H1 (cell line): ENCODE data around the gene GOLGA2. TPM values are rescaled to one million over a fixed set of nuclear protein-coding genes. Genes with fewer than 3 reads are reported as not detected.

Experiments used
- CTCF ChIA-PET: fragments of 300-600 bp; sonication (Branson Sonifier 250); formaldehyde crosslinking; loops from one replicate; lab custom pipeline; 2021; ENCODE audit not compliant: partially characterized antibody; lab: Charles Lee
- POLR2A ChIA-PET: fragments of 300-600 bp; sonication (Branson Sonifier 250); formaldehyde crosslinking; loops from one replicate; lab custom pipeline; 2021; ENCODE audit warnings: inconsistent platforms; ENCODE audit not compliant: partially characterized antibody; lab: Charles Lee
- DNase-seq, 2 experiments: peaks; one replicate each; pipeline versions ENCODE4 v3.0.0 to v3.0.0-alpha.2; 2010 to 2022; ENCODE audit warnings: low spot score in 2 of 2, low read depth in 1 of 2, mixed read lengths in 1 of 2
- FAIRE-seq: peaks from 2 replicates; lab custom pipeline; 2011; peaks lifted over from hg19 to GRCh38; lab: Jason Lieb, UNC
- H2AFZ ChIP-seq: 2 replicates; pipeline ENCODE4 v1.8.1; 2012; ENCODE audit warnings: low read length, inconsistent platforms
- H2AK5ac ChIP-seq: 2 replicates; pipeline ENCODE4 v1.6.1; 2013; ENCODE audit warnings: low read depth, low read length
- H2BK120ac ChIP-seq: replicated peaks from 2 replicates; pipeline ENCODE3; 2013; ENCODE audit warnings: low read depth, low read length, inconsistent platforms
- H2BK12ac ChIP-seq: 2 replicates; pipeline ENCODE4 v1.6.1; 2013; ENCODE audit warnings: low read depth, low read length
- H2BK15ac ChIP-seq: 2 replicates; pipeline ENCODE4 v1.6.1; 2013; ENCODE audit warnings: low read length
- H2BK20ac ChIP-seq: 2 replicates; pipeline ENCODE4 v1.6.1; 2013; ENCODE audit warnings: low read length
- H2BK5ac ChIP-seq: 2 replicates; pipeline ENCODE4 v1.6.1; 2013; ENCODE audit warnings: low read depth, low read length
- H3K14ac ChIP-seq: 2 replicates; pipeline ENCODE4 v1.6.1; 2013; ENCODE audit warnings: inconsistent platforms; ENCODE audit not compliant: insufficient read length
- H3K18ac ChIP-seq: 2 replicates; pipeline ENCODE4 v1.6.1; 2013; ENCODE audit warnings: low read length; ENCODE audit errors: extremely low read depth
- H3K23ac ChIP-seq: 2 replicates; pipeline ENCODE4 v1.6.1; 2013; ENCODE audit warnings: inconsistent platforms; ENCODE audit not compliant: insufficient read length
- H3K23me2 ChIP-seq: 2 replicates; pipeline ENCODE4 v1.6.1; 2013; ENCODE audit warnings: low read depth, low read length
- H3K27ac ChIP-seq: 2 replicates; pipeline ENCODE4 v1.6.1; 2011; ENCODE audit warnings: low read depth, low read length, inconsistent platforms
- H3K27me3 ChIP-seq, 4 experiments: replicated peaks in 1 of 4; 1 replicate in 1 of 4; 2 replicates in 3 of 4; pipeline versions ENCODE4 v1.6.1 to v1.8.1; 2011 to 2013; ENCODE audit warnings: low read length in 3 of 4, mild to moderate bottlenecking in 3 of 4, inconsistent platforms in 2 of 4, mixed read lengths in 2 of 4, moderate library complexity in 1 of 4; ENCODE audit not compliant: control insufficient read depth in 3 of 4, insufficient read depth in 3 of 4; ENCODE audit errors: extremely low read depth in 1 of 4
- H3K36me3 ChIP-seq, 4 experiments: 2 replicates each; pipeline versions ENCODE4 v1.6.1 to v1.8.1; 2011 to 2013; ENCODE audit warnings: mild to moderate bottlenecking in 4 of 4, low read length in 3 of 4, moderate library complexity in 2 of 4, control low read depth in 1 of 4, inconsistent platforms in 1 of 4; ENCODE audit not compliant: insufficient read depth in 4 of 4, control insufficient read depth in 2 of 4
- H3K4ac ChIP-seq: replicated peaks from 2 replicates; pipeline ENCODE3; 2013; ENCODE audit warnings: low read length, low read depth, mixed read lengths, inconsistent platforms; ENCODE audit not compliant: insufficient read length
- H3K4me1 ChIP-seq, 4 experiments: replicated peaks in 1 of 4; 1 replicate in 1 of 4; 2 replicates in 3 of 4; pipeline versions ENCODE4 v1.6.1 to v1.8.1; 2011 to 2013; ENCODE audit warnings: low read length in 3 of 4, inconsistent platforms in 2 of 4, mixed read lengths in 1 of 4; ENCODE audit not compliant: insufficient read depth in 4 of 4, control insufficient read depth in 3 of 4
- H3K4me2 ChIP-seq, 2 experiments: 2 replicates each; pipeline versions ENCODE4 v1.6.1 to v1.8.1; 2011 to 2013; ENCODE audit warnings: low read depth in 2 of 2, low read length in 2 of 2, control low read depth in 1 of 2, inconsistent platforms in 1 of 2, mild to moderate bottlenecking in 1 of 2; ENCODE audit not compliant: insufficient read depth in 1 of 2
- H3K4me3 ChIP-seq, 4 experiments: fragments of 200-600, 300-600 bp in 1 of 4; sonication (generic), shearing (Covaris generic), sonication (Bioruptor Twin) in 1 of 4; 2 replicates each; pipeline versions ENCODE4 v1.5.1 to v1.8.1; 2011 to 2016; ENCODE audit warnings: low read length in 4 of 4, low read depth in 3 of 4, control low read depth in 2 of 4, inconsistent platforms in 2 of 4, mild to moderate bottlenecking in 2 of 4, mixed read lengths in 1 of 4, moderate library complexity in 1 of 4; ENCODE audit not compliant: insufficient read depth in 2 of 4; ENCODE audit errors: extremely low read depth in 1 of 4
- H3K56ac ChIP-seq: replicated peaks from 2 replicates; pipeline ENCODE3; 2013; ENCODE audit warnings: low read depth, mild to moderate bottlenecking, mixed read lengths, low read length, inconsistent platforms; ENCODE audit not compliant: insufficient read length
- H3K79me1 ChIP-seq: 2 replicates; pipeline ENCODE4 v1.6.1; 2013; ENCODE audit warnings: low read depth, low read length, control low read depth
- H3K79me2 ChIP-seq, 2 experiments: 2 replicates each; pipeline versions ENCODE4 v1.6.1 to v1.8.1; 2012 to 2013; ENCODE audit warnings: low read length in 2 of 2, mild to moderate bottlenecking in 2 of 2, inconsistent platforms in 1 of 2; ENCODE audit not compliant: insufficient read depth in 2 of 2, control insufficient read depth in 1 of 2
- H3K9ac ChIP-seq, 4 experiments: replicated peaks in 1 of 4; 1 replicate in 1 of 4; 2 replicates in 3 of 4; pipeline versions ENCODE4 v1.6.1 to v1.8.1; 2011 to 2013; ENCODE audit warnings: low read depth in 3 of 4, low read length in 3 of 4, control low read depth in 2 of 4, mild to moderate bottlenecking in 2 of 4, moderate library complexity in 2 of 4, inconsistent platforms in 1 of 4; ENCODE audit errors: extremely low read depth in 1 of 4
- H3K9me3 ChIP-seq, 2 experiments: 2 replicates each; pipeline versions ENCODE4 v1.6.1 to v1.8.1; 2012 to 2013; ENCODE audit warnings: mild to moderate bottlenecking in 2 of 2, moderate library complexity in 2 of 2, control low read depth in 1 of 2, inconsistent platforms in 1 of 2, low read depth in 1 of 2, low read length in 1 of 2, mixed read lengths in 1 of 2; ENCODE audit not compliant: insufficient read depth in 2 of 2
- H4K20me1 ChIP-seq, 2 experiments: replicated peaks in 1 of 2; 2 replicates each; pipeline versions ENCODE3 to v1.8.1; 2011 to 2013; ENCODE audit warnings: inconsistent platforms in 2 of 2, low read length in 2 of 2, mild to moderate bottlenecking in 1 of 2; ENCODE audit not compliant: insufficient read depth in 2 of 2, control insufficient read depth in 1 of 2
- H4K5ac ChIP-seq: 2 replicates; pipeline ENCODE4 v1.6.1; 2013; ENCODE audit warnings: low read length, low read depth, mixed read lengths, inconsistent platforms; ENCODE audit not compliant: insufficient read length
- H4K8ac ChIP-seq: 2 replicates; pipeline ENCODE4 v1.8.0; 2013; ENCODE audit warnings: mild to moderate bottlenecking, moderate library complexity, low read length, inconsistent platforms; ENCODE audit not compliant: insufficient read depth; ENCODE audit errors: extremely low read depth
- H4K91ac ChIP-seq: replicated peaks from 2 replicates; pipeline ENCODE3; 2013; ENCODE audit warnings: low read length, mixed read lengths, inconsistent platforms; ENCODE audit not compliant: insufficient read length
- BRCA1 ChIP-seq: IDR thresholded peaks from 2 replicates; pipeline ENCODE4 v1.6.1; 2012; ENCODE audit warnings: low read depth, low read length, improper control_type of control experiment
- JUN ChIP-seq: IDR thresholded peaks from 2 replicates; pipeline ENCODE4 v1.6.1; 2011; ENCODE audit warnings: low read depth, mild to moderate bottlenecking, improper control_type of control experiment, low read length
- WGBS, 2 experiments: shearing (Covaris generic) in 1 of 2; methylation state at CpG; one replicate each; pipeline versions ENCODE4 v1.1.6 to v1.1.7; 2013 to 2015; ENCODE audit warnings: low lambda C conversion rate in 2 of 2, mixed read lengths in 2 of 2, inconsistent platforms in 1 of 2, low coverage in 1 of 2, missing lambda C conversion rate in 1 of 2; ENCODE audit not compliant: insufficient replicate concordance in 2 of 2, insufficient coverage in 1 of 2, insufficient read length in 1 of 2; ENCODE audit errors: extremely low coverage in 1 of 2, missing lambda C conversion rate in 1 of 2; 5-methylcytosine and 5-hydroxymethylcytosine counted together
- polyA plus RNA-seq, 7 experiments: library from polyadenylated mRNA; depleted of rRNA in 3 of 7; stranded (reverse) in 5 of 7; unstranded in 2 of 7; fragments of >200 nt in 5 of 7; fragments of 200-250 nt in 2 of 7; gene quantifications; 1 replicate in 5 of 7; 2 replicates in 1 of 7; 4 replicates in 1 of 7; pipeline versions ENCODE4 v1.2.1 to v1.2.3, GENCODE V29; 2011 to 2013; ENCODE audit warnings: missing spikeins in 2 of 7, mixed read lengths in 2 of 7
- total RNA-seq: library from RNA; stranded (reverse); fragmentation: NEBNext Ultra II Directional; extraction: Animal tissue kit (Norgen Biotek cat#: 25700); gene quantifications from 2 replicates; pipeline ENCODE4 v1.2.1, GENCODE V29; 2021

Gene GOLGA2
- total and polyA plus RNA-seq, 2 of the 8 experiments (the other 6 are each of a cell fraction or from before 2014, with no cell fraction given) = 13.1 to 43.6 TPM

- Histone ChIP-seq H3K27ac (no peak overlapping the region), H3K4me2 (no peak overlapping the region), H2BK15ac (no peak overlapping the region), H2BK12ac (no peak overlapping the region), H2BK5ac (no peak overlapping the region), H4K20me1 (peaks cover 0 to 2% of the 10 kb centered on the region in 2 experiments), H2BK120ac (no peak overlapping the region), H2AFZ (no peak overlapping the region), H3K4me3 (no peak overlapping the region), H4K5ac (no peak overlapping the region), H3K9me3 (no peaks in the 10 kb centered on the region), H3K23me2 (peaks cover 2% of the 10 kb centered on the region; the same call in 1 of the 2 replicates), H3K14ac (no peak overlapping the region), H3K4ac (no peak overlapping the region), H3K4me1 (peaks cover 0 to 4% (median 0%) of the 10 kb centered on the region in 4 experiments; a peak in 1 of 7 replicates), H3K56ac (no peak overlapping the region), H3K79me1 (no peaks in the 10 kb centered on the region), H4K91ac (no peak overlapping the region), H2AK5ac (no peak overlapping the region), H3K79me2 (peaks cover 0 to 8% of the 10 kb centered on the region in 2 experiments; a peak in 1 of 4 replicates), H3K23ac (no peak overlapping the region), H3K9ac (no peak overlapping the region), H3K27me3 (peaks cover 0 to 3% (median 0%) of the 10 kb centered on the region in 4 experiments; a peak in 1 of 7 replicates), H3K18ac (no peak overlapping the region), H4K8ac (no peak overlapping the region), H2BK20ac (no peak overlapping the region), H3K36me3 (peaks cover 0 to 21% (median 9%) of the 10 kb centered on the region in 4 experiments; a peak in 6 of 8 replicates)
- 90% methylated on average over 3 of the region's 3 CpGs; no CpG with 5 or more reads in 1 of the 2 experiments for WGBS, 2 experiments
- POLR2A ChIA-PET = no interaction called here
- DNase-seq (no peak), FAIRE-seq (no peak)
- CTCF ChIA-PET = interaction anchor here (0.7 to 4.8 kb wide), 2 partner anchors 15 to 25 kb away, joined by 3 to 58 read pairs; no protein-coding TSS in a partner anchor
- no peak for TF ChIP-seq JUN
- no peak for TF ChIP-seq BRCA1
Observed at GRCh38 chr9:128271112-128271511, 4.7 kb downstream of the GOLGA2 start.
